Stimulated activated naive CD4-positive, alpha-beta T cell (primary cell): ENCODE data around the gene MMS22L.

Experiments
- DNase-seq, 6 experiments: peaks; one replicate each; lab custom pipeline; 2025; lab: John Stamatoyannopoulos, UW

MMS22L gene

DNA sequence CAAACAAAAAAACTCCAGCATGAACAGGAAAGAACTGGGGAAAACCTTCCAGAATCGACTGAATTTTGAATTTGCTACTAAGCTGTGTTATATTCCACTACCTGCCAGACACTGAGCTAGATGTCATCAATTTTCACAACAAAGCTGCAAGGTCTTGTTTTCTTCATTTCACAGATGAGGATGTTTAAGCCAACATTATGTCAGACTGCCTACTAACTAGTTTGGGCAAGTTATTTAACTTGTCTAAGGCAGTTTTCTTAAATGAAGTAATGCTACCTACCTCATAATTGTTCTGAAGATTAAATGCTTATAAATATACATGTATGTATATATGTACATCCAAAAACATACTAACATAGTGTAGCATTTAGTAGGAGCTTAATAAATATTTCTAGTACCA is 144.4 kb downstream of the MMS22L start:
- no peak for DNase-seq

DNA sequence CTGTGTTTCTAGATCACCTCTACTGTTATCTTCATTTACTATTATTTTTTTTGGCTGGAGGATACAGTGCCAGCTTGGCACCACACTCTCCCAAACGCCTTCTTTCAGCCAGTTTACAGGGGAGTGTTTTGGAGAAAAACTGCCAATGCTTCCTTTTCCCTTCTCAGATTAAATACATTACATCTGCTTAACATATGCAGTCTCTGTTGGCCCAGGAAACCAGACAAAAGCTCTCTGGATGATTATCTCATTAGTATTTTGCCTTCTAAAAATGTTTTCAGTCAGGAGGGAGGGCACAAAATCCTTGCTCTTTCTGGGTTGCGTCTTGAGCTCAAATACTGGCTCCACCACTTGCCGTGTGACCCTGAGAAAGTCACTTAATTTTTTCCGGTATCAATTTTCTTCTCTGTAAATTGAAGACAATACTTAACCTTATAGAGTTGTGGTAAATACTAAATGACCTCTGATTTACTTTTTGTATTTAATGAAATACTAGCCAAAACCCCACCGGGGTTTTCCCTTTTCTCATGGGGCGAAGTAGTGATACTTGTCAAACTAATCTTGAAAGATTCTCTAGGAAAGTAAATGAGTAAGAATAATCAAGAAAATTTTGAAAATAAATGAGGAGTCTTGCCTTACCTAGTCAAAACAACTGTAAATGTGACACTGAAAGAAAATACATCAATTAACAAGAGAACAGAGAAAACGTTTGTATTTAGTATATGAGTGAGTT is 146.2 kb downstream of the MMS22L start:
- DNase-seq, result no peak

DNA sequence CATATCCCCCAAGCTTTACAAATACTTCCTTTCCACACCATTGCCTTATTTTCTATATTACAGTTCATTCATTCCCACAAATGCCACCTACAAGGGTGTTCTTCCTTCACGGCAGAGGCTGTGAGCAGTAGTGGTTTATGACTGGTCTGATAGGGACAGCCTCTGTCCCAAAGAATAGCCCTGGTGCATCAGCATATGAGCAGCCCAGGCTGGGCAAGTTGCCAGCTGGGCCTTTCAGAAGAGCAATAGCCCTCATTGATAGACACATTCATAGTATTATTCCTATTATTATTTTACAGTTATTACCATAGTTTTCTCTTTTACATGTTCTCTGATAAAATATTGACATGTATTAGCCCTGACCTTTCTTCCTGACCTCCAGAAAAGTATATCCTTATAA is 149.9 kb downstream of the MMS22L start:
- no peak for DNase-seq

DNA sequence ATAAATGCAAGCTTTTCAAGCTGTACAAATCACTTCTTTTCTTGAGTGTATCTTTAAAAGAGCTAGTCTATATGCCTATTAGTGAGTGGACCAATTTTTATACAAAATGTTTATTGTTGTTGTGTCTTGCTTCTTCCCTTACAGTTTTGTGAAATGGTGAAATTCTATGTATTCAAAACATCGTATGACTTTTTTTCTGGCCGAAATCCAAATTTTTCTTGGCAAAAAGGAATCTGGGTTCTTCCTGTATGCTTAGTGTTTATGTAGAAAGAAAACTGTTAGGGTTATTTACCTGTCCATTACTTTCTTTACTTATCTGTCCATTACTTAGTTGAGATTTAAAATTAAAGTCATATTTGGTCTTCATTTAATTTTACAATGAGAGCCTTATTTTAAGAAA is 153.9 kb downstream of the MMS22L start:
- DNase-seq, result no peak

DNA sequence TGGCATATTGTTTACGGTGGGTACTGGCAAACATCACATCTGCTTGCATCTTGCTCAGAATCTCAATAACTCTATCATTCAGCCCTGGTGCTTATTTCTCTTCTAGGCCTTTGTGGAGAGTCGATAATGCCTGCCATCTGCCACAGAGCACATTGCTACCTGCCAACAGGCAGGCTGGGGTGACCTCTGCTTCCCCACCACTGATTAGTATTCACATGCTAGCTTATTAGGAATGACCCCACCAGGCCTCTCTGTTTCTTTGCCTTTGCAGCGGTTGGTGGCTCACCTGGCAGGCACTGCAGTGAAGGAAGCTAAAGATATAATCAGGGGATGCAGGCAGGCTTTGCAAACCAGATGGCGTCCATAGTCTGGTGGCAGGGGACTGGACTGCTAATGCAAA is 154.5 kb downstream of the MMS22L start:
- DNase-seq, result no peak

DNA sequence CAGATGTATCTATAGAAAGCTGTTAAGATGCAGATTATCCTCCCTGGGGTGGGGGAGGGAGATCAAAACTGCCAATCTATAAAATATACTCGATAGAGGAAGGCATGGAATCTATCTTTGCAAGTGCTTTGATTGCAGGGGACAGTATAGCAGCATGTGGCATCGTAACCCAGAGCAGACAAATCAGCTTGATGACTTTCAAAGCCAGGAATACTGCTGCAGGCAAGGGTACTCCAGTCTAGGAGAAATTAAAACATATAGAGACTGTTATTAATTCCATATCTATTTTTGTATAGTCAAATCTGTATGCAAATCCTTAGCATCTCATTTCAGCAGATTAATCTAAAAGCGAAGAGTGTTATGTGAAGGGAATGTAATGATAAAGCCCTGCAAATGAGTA is 159.4 kb downstream of the MMS22L start:
- DNase-seq, result no peak

DNA sequence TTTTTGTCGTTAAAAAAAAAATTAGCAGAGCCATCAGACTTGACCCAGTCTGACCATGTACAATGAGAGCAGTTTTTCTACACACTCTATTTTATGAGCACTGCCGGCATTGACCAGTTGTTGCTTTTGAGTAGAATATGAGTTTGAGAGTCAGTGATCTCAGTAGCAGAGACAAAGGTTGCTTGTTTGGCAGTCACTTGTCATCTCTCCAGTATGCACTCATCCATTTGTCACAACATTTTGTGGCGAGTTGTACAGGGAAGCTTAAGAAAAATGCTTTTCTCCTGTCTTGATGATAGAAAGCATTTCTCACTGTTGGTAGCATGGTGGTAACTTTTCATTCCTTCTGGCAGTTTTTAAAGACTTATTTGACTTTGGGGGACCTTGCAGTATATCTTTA is 159.9 kb downstream of the MMS22L start:
- no peak for DNase-seq

DNA sequence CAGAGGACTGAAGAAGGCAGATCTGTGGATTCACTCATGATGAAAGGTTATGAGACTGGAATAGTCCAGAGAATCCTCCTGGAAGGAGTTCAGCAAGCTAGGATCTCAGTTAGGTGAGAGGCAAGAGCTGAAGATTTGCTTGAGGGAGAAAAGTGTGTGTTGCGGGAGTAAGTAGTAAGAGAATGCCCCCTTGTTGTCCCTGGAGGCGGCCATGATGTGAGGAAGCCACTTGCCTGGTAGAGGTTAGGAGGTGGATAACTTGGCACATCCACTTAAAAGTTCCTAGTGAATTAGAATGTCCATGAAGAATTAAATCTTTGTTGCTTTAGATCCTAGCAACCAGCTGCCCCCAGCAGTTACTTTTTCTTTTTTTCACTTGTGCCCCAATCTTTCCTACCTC is 162.5 kb downstream of the MMS22L start:
- DNase-seq, result no peak

DNA sequence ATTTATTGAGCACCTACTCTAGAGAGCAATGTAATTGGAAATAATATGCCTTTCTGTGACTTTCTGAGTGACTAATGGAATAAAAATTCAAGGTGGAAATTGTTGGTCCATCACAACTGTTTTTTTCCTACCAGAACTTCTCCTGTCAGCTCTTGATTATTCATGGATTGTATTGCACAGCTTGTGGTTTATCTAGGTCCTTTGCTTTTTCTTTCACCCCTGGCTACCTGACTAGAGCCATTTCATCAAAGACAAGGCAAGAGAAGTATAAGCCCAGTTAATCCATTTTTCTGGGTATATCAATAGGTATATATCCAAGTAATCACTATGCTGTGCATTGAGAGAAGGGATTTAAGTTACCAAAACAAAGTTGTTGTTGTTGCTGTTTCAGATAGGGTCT is 168.4 kb downstream of the MMS22L start:
- DNase-seq, result no peak

DNA sequence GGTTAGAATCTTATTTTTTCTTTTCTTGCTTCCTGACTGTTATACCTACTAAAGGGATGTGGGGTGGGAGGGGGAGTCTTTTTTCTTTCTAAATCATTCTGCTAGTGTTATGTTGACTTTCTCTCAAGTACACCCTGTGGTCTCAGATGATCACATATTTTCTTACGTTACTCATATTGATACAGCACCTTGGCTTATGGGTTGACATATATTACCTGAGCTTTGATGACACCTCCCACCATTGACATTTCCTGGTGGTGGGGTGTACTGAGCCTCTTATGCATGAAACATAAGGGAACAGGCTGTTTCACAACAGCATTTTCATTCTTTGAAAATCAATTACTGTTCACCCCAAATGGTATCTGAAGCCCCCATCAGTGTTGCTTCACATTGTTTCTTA is 169.8 kb downstream of the MMS22L start:
- DNase-seq, result no peak

DNA sequence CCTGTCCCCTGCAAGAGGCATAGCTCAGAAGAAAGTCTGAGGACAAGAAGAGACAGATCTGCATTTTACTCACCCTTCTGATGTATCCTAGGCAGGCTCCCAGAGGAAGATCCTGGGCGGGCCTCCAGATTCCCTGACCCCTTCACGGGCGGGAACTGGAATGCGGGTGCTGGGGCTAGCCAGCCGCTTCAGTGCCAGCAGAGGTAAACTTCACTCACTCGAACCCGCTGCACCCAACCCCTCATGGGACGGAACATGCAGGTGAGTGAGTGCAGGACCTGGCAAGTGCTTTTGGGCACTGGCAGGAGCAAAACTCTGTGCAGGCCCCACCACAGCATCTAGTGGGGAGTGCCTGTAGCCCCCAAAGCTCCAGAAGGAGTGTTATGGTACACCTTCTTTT is 171.8 kb downstream of the MMS22L start:
- no peak for DNase-seq

DNA sequence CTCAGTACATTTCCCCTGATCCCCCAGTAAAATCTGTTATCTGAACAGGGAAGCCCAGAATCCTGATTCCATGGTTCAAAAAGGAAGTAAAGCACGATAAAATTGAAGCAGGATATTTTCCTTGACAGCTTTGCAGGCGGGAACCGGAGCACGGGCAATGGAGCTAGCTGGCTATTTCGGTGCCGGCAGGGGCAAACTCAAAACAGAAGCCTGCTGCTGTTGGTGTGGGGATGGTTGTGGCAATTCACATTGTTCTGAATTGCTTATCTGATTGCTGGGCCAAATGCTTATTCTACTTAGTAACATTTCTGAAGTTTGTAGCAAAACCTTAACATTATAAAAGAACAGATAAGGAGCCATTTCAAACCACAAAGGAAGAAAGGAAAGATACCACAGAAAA is 172.4 kb downstream of the MMS22L start:
- no peak for DNase-seq

DNA sequence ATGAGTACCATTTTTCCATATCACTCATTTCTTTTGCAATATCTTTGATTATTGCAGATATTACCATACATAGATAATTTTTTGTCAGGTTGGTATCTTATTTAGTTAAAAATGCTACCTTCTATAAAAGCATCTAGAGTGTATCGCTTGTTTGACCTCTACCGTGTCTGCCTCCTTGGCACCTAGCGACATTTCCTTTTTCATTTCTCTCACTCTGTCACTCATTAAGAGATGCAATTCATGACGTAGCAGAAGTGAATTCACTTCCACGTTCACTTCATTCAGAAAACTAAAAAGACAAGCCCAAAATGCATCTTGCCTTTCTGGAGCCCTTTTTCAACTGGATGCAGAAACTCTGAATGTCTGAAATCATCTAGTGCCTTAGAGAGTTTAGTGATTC is 172.9 kb downstream of the MMS22L start:
- no peak for DNase-seq

DNA sequence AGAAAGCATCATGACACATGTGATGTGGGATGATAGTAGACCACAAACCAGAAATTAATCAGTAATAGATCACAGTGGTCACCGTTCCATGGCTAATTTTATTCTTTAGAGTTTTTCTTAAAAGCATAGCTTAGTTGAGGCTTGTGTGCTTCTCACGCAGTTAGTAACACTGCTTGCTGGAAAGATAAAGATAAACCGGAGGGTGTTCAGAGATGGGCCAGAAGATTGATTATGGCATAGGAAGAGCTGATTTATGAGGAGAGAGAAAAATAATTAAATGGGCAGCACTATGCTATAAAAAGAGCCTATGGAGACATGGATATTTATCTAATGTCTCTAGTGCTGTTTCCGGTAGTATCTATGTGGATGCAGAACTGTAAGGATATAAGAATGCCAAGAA is 173.6 kb downstream of the MMS22L start:
- DNase-seq, result no peak

DNA sequence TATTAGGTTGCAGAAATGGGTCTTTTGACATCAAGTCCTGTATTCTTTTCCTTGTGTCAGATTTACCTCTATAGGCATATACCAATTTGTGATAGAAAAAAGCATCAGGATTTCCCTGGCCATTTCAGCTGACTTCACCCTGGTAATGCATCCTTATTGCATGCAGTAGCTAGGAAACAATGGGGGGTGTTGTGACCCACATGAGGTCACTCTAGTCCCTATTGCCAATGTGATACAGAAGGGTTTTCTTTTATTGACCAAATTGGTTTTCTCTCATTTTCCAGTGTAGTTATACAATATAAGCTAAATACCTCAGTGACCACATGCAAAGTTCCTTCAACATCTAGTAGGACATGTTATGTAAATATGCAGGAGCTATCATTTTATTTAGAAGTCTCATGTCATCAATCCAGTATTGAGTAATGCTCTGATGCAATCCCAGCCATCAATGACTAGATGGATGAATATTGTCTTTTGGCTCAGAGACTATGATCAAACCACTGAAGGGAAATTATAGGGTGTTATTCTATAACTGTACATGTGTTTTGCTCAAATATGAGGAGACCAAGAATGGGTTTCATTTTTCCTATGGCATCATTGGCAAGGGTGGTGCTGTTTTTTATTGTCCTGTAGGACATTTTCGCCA is 180.7 kb downstream of the MMS22L start:
- no peak for DNase-seq

DNA sequence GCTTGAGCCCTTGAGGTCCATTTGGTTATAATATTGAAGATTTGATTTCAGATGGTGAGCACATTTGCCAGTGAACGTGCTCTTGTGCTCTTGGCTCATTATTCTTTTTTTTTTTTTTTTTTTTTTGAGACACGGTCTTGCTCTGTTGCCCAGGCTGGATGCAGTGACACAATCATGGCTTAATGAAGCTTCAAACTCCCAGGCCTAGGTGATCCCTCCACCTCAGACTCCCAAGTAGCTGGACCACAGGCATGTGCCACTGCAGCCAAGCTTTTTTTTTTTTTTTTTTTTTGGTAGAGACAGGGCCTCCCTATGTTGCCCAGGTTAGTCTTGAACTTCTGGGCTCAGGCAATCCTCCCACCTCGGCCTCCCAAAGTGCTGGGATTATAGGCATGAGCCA is 182.3 kb downstream of the MMS22L start:
- DNase-seq, result no peak

DNA sequence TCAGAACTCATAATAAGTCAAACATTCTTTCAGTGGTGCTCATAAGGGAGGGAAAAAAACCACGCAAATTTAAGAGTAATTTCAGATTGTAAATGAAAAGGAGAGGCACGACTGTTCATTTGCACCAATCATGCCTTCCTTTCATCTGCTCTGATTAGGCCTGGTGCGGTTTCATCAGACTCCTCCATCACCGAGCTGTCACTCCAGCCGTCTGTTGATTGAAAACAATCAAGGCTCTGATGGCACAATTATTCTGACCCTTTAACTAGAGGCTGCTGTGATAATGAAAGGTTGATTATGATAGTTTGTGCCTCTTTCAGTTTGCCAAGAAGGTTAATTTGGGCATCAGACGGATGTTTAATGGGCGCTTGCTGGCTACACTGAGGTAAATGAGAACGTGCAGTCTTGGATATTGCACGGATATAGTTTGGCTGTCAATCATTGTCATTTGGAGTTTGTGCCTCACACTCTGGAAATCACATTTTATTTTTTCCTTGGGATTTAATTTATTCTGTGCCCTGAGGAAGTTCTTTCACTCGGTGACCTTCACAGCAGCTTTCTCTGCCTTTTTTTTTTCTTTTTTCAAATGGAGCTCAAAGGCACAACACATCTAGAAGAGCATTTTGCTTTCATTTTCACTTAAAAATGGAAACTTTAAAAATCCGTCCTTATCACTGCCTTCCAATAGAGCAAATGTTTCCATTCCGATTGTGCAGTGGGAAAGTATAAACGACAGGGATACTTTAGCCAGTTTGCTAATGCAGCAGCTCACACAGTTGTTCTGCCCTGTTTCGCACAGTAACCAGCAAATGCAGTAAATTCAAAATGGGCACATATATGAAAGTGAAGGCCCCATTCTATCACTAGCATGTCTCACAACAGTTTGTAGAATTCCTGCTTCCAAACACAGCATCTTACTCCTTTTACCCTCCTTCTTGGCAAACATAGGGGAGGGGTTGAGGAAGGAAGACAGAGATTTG is 185.7 kb downstream of the MMS22L start:
- DNase-seq, result no peak

DNA sequence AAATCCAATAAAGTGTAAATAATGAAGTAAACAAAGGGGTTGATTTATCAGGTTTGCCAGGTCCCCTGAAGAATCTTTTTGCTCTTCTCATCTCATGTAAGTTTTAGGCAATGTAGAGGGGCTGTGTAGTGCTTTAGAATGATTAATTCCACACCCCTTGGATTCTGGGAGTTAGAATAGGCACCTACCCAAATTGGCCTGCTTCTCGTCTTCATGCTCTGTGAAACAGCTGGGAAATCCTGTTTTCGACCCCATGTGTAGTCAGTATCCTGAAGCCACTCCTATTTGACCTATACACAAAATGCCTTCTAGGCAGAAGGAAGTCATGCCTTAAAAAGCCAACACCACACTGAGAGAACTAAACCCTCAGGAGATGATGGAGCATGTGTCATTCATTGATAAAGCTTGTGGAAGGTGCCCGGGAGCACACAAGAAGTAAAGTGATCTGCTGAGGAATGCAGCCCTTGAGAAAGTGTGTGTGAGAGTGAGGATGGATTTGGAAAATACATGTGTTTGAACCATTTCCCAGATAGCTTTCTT is 187.6 kb downstream of the MMS22L start:
- DNase-seq, result no peak

DNA sequence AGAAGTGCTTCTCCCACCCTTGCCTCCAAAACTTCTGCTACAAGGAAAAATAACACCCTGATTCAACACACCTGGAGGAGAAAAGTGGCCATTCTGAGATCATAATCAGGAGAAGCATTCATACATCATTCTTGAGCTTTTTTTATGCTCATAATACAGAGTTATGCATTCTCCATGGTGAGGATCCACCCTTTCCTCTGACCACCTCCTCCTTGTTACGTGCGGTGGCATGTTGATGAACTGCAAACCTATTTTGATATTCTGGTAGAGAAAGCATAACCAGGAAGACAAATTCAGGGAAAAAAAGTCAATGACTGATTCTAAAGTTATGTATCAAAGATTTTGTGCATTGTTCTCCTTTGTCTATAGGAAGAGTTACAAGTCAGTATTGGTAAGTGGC is 188.6 kb downstream of the MMS22L start:
- DNase-seq, result no peak

DNA sequence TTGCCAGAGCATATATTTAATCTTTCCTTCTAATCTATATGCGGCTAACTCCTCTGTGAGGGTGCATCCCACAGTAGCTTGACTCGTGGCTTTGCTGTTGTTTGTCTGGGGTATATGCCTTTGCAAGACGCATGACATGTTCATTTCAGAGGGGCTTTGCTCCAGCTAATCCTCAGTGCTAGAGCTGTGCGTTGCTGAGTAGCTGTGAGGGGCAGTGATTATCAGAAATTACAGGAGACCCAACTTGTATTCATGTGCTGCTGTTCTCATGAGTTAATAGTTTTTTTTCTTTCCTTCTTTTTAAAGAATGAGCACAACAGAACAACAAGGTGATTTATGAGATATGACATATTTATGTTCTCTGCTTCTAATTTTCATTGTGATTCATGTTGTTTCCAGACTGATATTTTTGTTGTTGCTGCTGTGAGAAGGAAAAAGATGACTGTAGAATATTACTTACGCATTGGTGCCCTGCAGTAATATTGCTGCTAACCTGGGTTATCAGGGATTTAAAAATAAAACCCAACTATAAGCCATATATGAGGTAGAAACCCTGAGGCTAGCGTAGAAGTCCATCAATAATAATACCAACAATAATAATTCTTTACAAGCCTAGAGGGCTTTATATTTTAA is 190.2 kb downstream of the MMS22L start:
- no peak for DNase-seq
